ENCODE measurements around the gene RESP18.
A peak's percentile ranks its signal among the peaks of the same experiment; 100 is the strongest.
"Not testable (repeated sequence)": the region's sequence is repeated elsewhere in the genome, so short reads cannot be mapped to it uniquely, and the experiment has no call there.

Gene RESP18

DNA sequence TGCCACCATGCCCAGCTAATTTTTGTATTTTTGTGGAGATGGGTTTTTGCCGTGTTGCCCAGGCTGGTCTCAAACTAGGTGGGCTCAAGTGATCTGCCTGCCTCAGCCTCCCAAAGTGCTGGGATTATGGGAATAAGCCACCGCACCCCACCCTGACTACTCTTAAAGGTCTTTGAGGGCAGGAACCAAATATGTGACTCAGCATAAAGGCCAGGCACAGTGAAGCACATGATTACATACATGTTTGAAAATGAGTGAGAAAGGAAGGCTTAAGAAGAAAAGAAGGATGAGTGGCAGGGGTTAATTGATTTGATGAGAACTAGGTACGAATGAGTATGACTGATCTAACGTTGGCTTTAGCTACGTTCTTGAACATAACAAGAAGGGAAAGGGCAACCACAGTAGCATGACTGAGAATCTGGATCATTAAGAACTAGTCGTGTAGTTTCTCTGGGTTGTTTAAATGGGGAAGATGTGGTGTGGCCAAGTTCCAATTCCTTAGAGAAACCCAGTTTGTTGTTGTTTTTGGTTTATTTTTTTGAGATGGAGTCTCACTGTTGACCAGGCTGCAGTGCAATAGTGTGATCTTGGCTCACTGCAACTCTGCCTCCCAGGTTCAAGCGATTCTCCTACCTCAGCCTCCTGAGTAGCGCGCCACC lies 6.8 kb downstream of the RESP18 start:
- H3K27me3 ChIP-seq (ENCODE audit: control insufficient read depth, insufficient read depth, low read length): peaks cover 20% of the 10 kb centered on the region
- no peak overlapping the region for H3K27ac ChIP-seq (ENCODE audit: low read depth, low read length)
- H3K4me1 ChIP-seq (ENCODE audit: control insufficient read depth, insufficient read depth, low read length): no peaks in the 10 kb centered on the region
- H3K36me3 ChIP-seq (ENCODE audit: control insufficient read depth, insufficient read depth, low read length): no peaks in the 10 kb centered on the region
- H3K9me3 ChIP-seq (ENCODE audit: control insufficient read depth, insufficient read depth, low read length): no peaks in the 10 kb centered on the region
- no peak overlapping the region for H3K4me3 ChIP-seq (ENCODE audit: low read depth, low read length)
- H3K9ac ChIP-seq (ENCODE audit: low read depth, low read length): no peak overlapping the region

- peaks cover 14% of the 10 kb centered on the region for H3K27me3 ChIP-seq (ENCODE audit: control insufficient read depth, insufficient read depth, low read length)
- H3K9me3 ChIP-seq (ENCODE audit: control insufficient read depth, insufficient read depth, low read length): no peaks in the 10 kb centered on the region
- H3K4me3 ChIP-seq (ENCODE audit: low read depth, low read length): no peak overlapping the region
- no peak overlapping the region for H3K27ac ChIP-seq (ENCODE audit: low read depth, low read length)
- H3K4me1 ChIP-seq (ENCODE audit: control insufficient read depth, insufficient read depth, low read length): no peaks in the 10 kb centered on the region
- no peaks in the 10 kb centered on the region for H3K36me3 ChIP-seq (ENCODE audit: control insufficient read depth, insufficient read depth, low read length)
- no peak overlapping the region for H3K9ac ChIP-seq (ENCODE audit: low read depth, low read length)
Observed at GRCh38 chr2:219325136-219325535, 7.4 kb downstream of the RESP18 start.

DNA sequence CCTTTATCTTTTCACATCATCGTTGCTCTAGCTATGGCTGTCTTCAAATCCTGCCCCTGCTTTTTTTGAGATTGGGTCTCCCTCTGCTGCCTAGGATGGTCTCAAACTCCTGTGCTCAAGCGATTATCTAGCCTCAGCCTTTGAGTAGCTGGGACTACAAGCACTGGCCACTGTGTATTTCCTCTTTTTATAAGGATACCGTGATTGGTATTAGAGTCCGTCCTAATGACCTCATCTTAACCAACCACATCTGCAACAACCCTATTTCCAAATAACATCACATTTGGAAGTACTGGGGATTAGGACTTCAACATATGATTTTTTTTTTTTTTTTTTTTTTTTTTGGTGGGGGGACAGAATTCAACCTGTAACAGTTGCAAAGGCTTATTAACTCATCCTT lies 9.1 kb downstream of the RESP18 start:
- Histone ChIP-seq H3K4me1 (ENCODE audit: control insufficient read depth, insufficient read depth, low read length) (no peaks in the 10 kb centered on the region), H3K9me3 (ENCODE audit: control insufficient read depth, insufficient read depth, low read length) (no peaks in the 10 kb centered on the region), H3K4me3 (ENCODE audit: low read depth, low read length) (no peak overlapping the region), H3K27me3 (ENCODE audit: control insufficient read depth, insufficient read depth, low read length) (no peaks in the 10 kb centered on the region), H3K27ac (ENCODE audit: low read depth, low read length) (no peak overlapping the region), H3K9ac (ENCODE audit: low read depth, low read length) (no peak overlapping the region), H3K36me3 (ENCODE audit: control insufficient read depth, insufficient read depth, low read length) (no peaks in the 10 kb centered on the region)

DNA sequence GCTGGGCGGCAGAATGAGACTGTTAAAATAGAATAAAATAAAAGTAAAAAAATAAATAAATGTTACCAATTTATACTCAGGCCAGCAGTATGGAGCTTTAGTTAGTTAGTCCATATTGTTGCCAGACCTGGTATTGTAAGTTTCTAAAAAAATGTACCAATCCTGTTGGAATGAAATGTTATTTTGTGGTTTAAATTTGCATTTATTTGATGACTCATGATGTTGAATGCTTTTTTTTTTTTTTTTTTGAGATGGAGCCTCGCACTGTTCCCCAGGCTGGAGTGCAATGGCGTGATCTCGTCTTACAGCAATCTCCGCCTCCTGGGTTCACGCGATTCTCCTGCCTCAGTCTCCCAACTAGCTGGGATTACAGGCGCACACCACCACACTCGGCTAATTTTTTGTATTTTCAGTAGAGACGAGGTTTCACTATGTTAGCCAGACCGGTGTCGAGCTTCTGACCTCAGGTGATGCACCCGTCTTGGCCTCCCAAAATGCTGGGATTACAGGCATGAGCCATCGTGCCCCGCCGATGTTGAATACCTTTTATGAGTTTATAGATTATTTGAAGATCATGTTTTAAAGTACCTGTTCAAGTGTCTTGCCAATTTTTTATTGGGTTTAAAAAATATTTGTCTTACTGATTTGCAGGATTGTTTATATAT lies 17.6 kb downstream of the RESP18 start:
- Histone ChIP-seq H3K4me1 (ENCODE audit: control insufficient read depth, insufficient read depth, low read length) (peaks cover 7% of the 10 kb centered on the region), H3K9ac (ENCODE audit: low read depth, low read length) (no peak overlapping the region), H3K27ac (ENCODE audit: low read depth, low read length) (no peak overlapping the region), H3K27me3 (ENCODE audit: control insufficient read depth, insufficient read depth, low read length) (peaks cover 4% of the 10 kb centered on the region; the same call in 1 of the 2 replicates), H3K4me3 (ENCODE audit: low read depth, low read length) (no peak overlapping the region), H3K9me3 (ENCODE audit: control insufficient read depth, insufficient read depth, low read length) (no peaks in the 10 kb centered on the region), H3K36me3 (ENCODE audit: control insufficient read depth, insufficient read depth, low read length) (no peaks in the 10 kb centered on the region)

GRCh38 chr2:219312683-219313263 lies 19.8 kb downstream of the RESP18 start:
- H3K36me3 ChIP-seq (ENCODE audit: control insufficient read depth, insufficient read depth, low read length); H3K9ac ChIP-seq (ENCODE audit: low read depth, low read length); H3K9me3 ChIP-seq (ENCODE audit: control insufficient read depth, insufficient read depth, low read length); H3K27ac ChIP-seq (ENCODE audit: low read depth, low read length); H3K4me3 ChIP-seq (ENCODE audit: low read depth, low read length): not testable (repeated sequence)
- peaks cover 15% of the 10 kb centered on the region for H3K4me1 ChIP-seq (ENCODE audit: control insufficient read depth, insufficient read depth, low read length)
- H3K27me3 ChIP-seq (ENCODE audit: control insufficient read depth, insufficient read depth, low read length): peaks cover 12% of the 10 kb centered on the region

GRCh38 chr2:219309278-219309677 lies 23.3 kb downstream of the RESP18 start, which contains the start of gene PTPRN:
TSS of gene PTPRN (minus strand) at chr2:219309401. CDS start at chr2:219309332, 69 bp downstream.
- peak within 1 kb of the TSS; percentile 72 for H3K4me3 ChIP-seq (ENCODE audit: low read depth, low read length)
- H3K4me1 ChIP-seq (ENCODE audit: control insufficient read depth, insufficient read depth, low read length): peaks cover 20% of the 10 kb centered on the region
- H3K36me3 ChIP-seq (ENCODE audit: control insufficient read depth, insufficient read depth, low read length): no peaks in the 10 kb centered on the region
- no peak within 1 kb of the TSS for H3K9ac ChIP-seq (ENCODE audit: low read depth, low read length)
- peak within 1 kb of the TSS; percentile 42 for H3K27ac ChIP-seq (ENCODE audit: low read depth, low read length)
- H3K9me3 ChIP-seq (ENCODE audit: control insufficient read depth, insufficient read depth, low read length): no peaks in the 10 kb centered on the region
- H3K27me3 ChIP-seq (ENCODE audit: control insufficient read depth, insufficient read depth, low read length): peaks cover 24% of the 10 kb centered on the region

- H3K9ac ChIP-seq (ENCODE audit: low read depth, low read length): no peak overlapping the region
- H3K27me3 ChIP-seq (ENCODE audit: control insufficient read depth, insufficient read depth, low read length): peaks cover 26% of the 10 kb centered on the region
- H3K36me3 ChIP-seq (ENCODE audit: control insufficient read depth, insufficient read depth, low read length): no peaks in the 10 kb centered on the region
- H3K4me1 ChIP-seq (ENCODE audit: control insufficient read depth, insufficient read depth, low read length): peaks cover 20% of the 10 kb centered on the region
- peak overlapping the region; percentile 72 for H3K4me3 ChIP-seq (ENCODE audit: low read depth, low read length)
- H3K27ac ChIP-seq (ENCODE audit: low read depth, low read length): peak overlapping the region; percentile 42
- H3K9me3 ChIP-seq (ENCODE audit: control insufficient read depth, insufficient read depth, low read length): no peaks in the 10 kb centered on the region
Observed at GRCh38 chr2:219308142-219309101, 24.1 kb downstream of the RESP18 start.

GRCh38 chr2:219306047-219306446 lies 26.5 kb downstream of the RESP18 start:
- Histone ChIP-seq H3K4me1 (ENCODE audit: control insufficient read depth, insufficient read depth, low read length) (peaks cover 18% of the 10 kb centered on the region), H3K9me3 (ENCODE audit: control insufficient read depth, insufficient read depth, low read length) (no peaks in the 10 kb centered on the region), H3K36me3 (ENCODE audit: control insufficient read depth, insufficient read depth, low read length) (no peaks in the 10 kb centered on the region), H3K4me3 (ENCODE audit: low read depth, low read length) (no peak overlapping the region), H3K27me3 (ENCODE audit: control insufficient read depth, insufficient read depth, low read length) (peaks cover 28% of the 10 kb centered on the region), H3K9ac (ENCODE audit: low read depth, low read length) (no peak overlapping the region), H3K27ac (ENCODE audit: low read depth, low read length) (no peak overlapping the region)

GRCh38 chr2:219304223-219304622 lies 28.3 kb downstream of the RESP18 start:
- no peak overlapping the region for H3K9ac ChIP-seq (ENCODE audit: low read depth, low read length)
- H3K27me3 ChIP-seq (ENCODE audit: control insufficient read depth, insufficient read depth, low read length): peaks cover 22% of the 10 kb centered on the region
- peaks cover 8% of the 10 kb centered on the region for H3K4me1 ChIP-seq (ENCODE audit: control insufficient read depth, insufficient read depth, low read length)
- H3K36me3 ChIP-seq (ENCODE audit: control insufficient read depth, insufficient read depth, low read length): no peaks in the 10 kb centered on the region
- H3K27ac ChIP-seq (ENCODE audit: low read depth, low read length): no peak overlapping the region
- H3K9me3 ChIP-seq (ENCODE audit: control insufficient read depth, insufficient read depth, low read length): no peaks in the 10 kb centered on the region
- no peak overlapping the region for H3K4me3 ChIP-seq (ENCODE audit: low read depth, low read length)

- Histone ChIP-seq H3K36me3 (ENCODE audit: control insufficient read depth, insufficient read depth, low read length) (no peaks in the 10 kb centered on the region), H3K4me1 (ENCODE audit: control insufficient read depth, insufficient read depth, low read length) (peaks cover 5% of the 10 kb centered on the region), H3K27me3 (ENCODE audit: control insufficient read depth, insufficient read depth, low read length) (peaks cover 20% of the 10 kb centered on the region), H3K9me3 (ENCODE audit: control insufficient read depth, insufficient read depth, low read length) (no peaks in the 10 kb centered on the region), H3K27ac (ENCODE audit: low read depth, low read length) (no peak overlapping the region), H3K4me3 (ENCODE audit: low read depth, low read length) (no peak overlapping the region), H3K9ac (ENCODE audit: low read depth, low read length) (no peak overlapping the region)
Observed at GRCh38 chr2:219302412-219302968, 30.1 kb downstream of the RESP18 start.
